Progenitor cell of endocrine pancreas (in vitro differentiated cells): ENCODE data around the gene PLAA. TPM values are rescaled to one million over a fixed set of nuclear protein-coding genes. Genes with fewer than 3 reads are reported as not detected.
A peak's percentile ranks its signal among the peaks of the same experiment; 100 is the strongest.
"Not testable (repeated sequence)": the region's sequence is repeated elsewhere in the genome, so short reads cannot be mapped to it uniquely, and the experiment has no call there.

Experiments used
- DNase-seq: peaks from one replicate; pipeline ENCODE4 v3.0.0; 2021; ENCODE audit warnings: low spot score; ENCODE audit not compliant: unreplicated experiment
- H3K27ac Mint-ChIP-seq: 2 replicates; pipeline ENCODE4 v1.8.0; 2021; ENCODE audit warnings: mild to moderate bottlenecking, moderate library complexity, mixed read lengths
- H3K27me3 Mint-ChIP-seq: 2 replicates; pipeline ENCODE4 v1.8.0; 2021; ENCODE audit warnings: mixed read lengths
- H3K36me3 Mint-ChIP-seq: 2 replicates; pipeline ENCODE4 v1.8.0; 2022; ENCODE audit warnings: mixed read lengths; ENCODE audit not compliant: insufficient read depth
- H3K4me1 Mint-ChIP-seq: 2 replicates; pipeline ENCODE4 v1.8.0; 2021; ENCODE audit warnings: low read depth, mixed read lengths
- H3K4me3 Mint-ChIP-seq: 2 replicates; pipeline ENCODE4 v1.8.0; 2021; ENCODE audit warnings: low read depth, mild to moderate bottlenecking, moderate library complexity, mixed read lengths
- H3K9me3 Mint-ChIP-seq: 2 replicates; pipeline ENCODE4 v1.8.0; 2021; ENCODE audit warnings: low read depth, mixed read lengths
- total RNA-seq: library from RNA; stranded (reverse); gene quantifications from 2 replicates; pipeline ENCODE4 v1.2.1, GENCODE V29; 2021
- TF ChIP-seq, protein P1 (sequence below): fragments of 200-600 bp; sonication (generic); IDR thresholded peaks from one replicate; pipeline ENCODE4 v1.5.0; 2021; ENCODE audit warnings: antibody characterized with exemption, mild to moderate bottlenecking; ENCODE audit not compliant: unreplicated experiment

PLAA gene
- total RNA-seq, 1 donor from 2014 or later: 46.6 TPM

DNA sequence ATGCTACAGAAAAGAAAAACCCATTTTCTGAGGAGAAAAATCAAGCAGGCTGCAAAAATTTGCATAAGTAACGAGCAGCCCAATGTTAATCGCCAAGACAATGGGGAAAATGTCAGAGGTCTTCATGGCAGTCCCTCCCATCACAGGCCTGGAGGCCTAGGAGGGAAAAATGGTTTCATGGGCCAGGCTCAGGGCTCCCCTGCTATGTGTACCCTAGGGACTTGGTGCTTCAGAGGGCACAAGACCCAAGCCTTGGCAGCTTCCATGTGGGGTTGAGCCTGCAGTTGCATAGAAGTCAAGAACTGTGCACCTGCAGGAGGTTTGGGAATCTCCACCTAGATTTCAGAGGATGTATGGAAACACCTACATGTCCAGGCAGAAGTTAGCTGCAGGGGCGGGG lies 64.9 kb downstream of the PLAA start:
- TF ChIP-seq, protein P1, sequence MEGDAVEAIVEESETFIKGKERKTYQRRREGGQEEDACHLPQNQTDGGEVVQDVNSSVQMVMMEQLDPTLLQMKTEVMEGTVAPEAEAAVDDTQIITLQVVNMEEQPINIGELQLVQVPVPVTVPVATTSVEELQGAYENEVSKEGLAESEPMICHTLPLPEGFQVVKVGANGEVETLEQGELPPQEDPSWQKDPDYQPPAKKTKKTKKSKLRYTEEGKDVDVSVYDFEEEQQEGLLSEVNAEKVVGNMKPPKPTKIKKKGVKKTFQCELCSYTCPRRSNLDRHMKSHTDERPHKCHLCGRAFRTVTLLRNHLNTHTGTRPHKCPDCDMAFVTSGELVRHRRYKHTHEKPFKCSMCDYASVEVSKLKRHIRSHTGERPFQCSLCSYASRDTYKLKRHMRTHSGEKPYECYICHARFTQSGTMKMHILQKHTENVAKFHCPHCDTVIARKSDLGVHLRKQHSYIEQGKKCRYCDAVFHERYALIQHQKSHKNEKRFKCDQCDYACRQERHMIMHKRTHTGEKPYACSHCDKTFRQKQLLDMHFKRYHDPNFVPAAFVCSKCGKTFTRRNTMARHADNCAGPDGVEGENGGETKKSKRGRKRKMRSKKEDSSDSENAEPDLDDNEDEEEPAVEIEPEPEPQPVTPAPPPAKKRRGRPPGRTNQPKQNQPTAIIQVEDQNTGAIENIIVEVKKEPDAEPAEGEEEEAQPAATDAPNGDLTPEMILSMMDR: no peak
- Mint-ChIP-seq H3K27me3 (no peaks in the 10 kb centered on the region), H3K27ac (no peak overlapping the region), H3K4me3 (no peak overlapping the region), H3K4me1 (no peaks in the 10 kb centered on the region), H3K9me3 (peaks cover 12% of the 10 kb centered on the region), H3K36me3 (peaks cover 50% of the 10 kb centered on the region)
- no peak for DNase-seq

- Mint-ChIP-seq H3K4me3 (no peak overlapping the region), H3K4me1 (no peaks in the 10 kb centered on the region), H3K27me3 (no peaks in the 10 kb centered on the region), H3K9me3 (peaks cover 12% of the 10 kb centered on the region), H3K36me3 (peaks cover 50% of the 10 kb centered on the region), H3K27ac (no peak overlapping the region)
- DNase-seq: no peak
- TF ChIP-seq, protein P1: no peak
These were observed 66.8 kb downstream of the PLAA start for GRCh38 chr9:26880262-26880661.

GRCh38 chr9:26875155-26875554 lies 71.9 kb downstream of the PLAA start:
- not testable (repeated sequence) for H3K4me1 Mint-ChIP-seq, H3K9me3 Mint-ChIP-seq, DNase-seq, H3K4me3 Mint-ChIP-seq, H3K27me3 Mint-ChIP-seq, H3K27ac Mint-ChIP-seq
- H3K36me3 Mint-ChIP-seq: peaks cover 19% of the 10 kb centered on the region

- Mint-ChIP-seq H3K27me3 (no peaks in the 10 kb centered on the region), H3K27ac (no peak overlapping the region), H3K36me3 (peaks cover 11% of the 10 kb centered on the region), H3K9me3 (no peaks in the 10 kb centered on the region), H3K4me1 (peaks cover 3% of the 10 kb centered on the region), H3K4me3 (no peak overlapping the region)
- DNase-seq: no peak
- TF ChIP-seq, protein P1: no peak
These were observed 76.8 kb downstream of the PLAA start for GRCh38 chr9:26870292-26870691.

DNA sequence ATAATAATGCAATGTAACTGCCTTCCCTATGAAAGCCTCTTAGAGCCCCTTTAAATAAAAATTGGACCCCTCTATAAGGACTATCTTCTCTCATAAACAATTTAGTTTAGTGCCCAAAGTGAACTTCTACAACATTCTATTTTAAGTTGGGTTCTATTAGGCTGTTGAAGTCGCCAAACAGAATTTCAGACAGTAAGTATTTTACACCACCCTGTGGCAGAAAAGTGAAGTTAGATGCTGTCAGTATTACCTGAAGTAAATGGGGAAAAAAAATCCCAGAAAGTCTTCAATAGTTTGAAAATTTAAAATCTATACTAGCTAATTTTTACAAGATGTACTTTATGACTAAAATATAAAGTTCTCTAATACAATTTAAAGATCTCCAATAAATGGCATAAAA lies 84.0 kb downstream of the PLAA start:
- TF ChIP-seq, protein P1: peak; percentile 55

GRCh38 chr9:26856413-26857032 lies 90.5 kb downstream of the PLAA start:
- Mint-ChIP-seq H3K27ac (no peak overlapping the region), H3K9me3 (no peaks in the 10 kb centered on the region), H3K4me1 (no peaks in the 10 kb centered on the region), H3K27me3 (no peaks in the 10 kb centered on the region), H3K4me3 (no peak overlapping the region), H3K36me3 (peaks cover 18% of the 10 kb centered on the region)
- TF ChIP-seq, protein P1: peak; percentile 69
- DNase-seq: no peak

More for the DNA sequence above, 84.0 kb downstream of the PLAA start:
- H3K27me3 Mint-ChIP-seq: no peaks in the 10 kb centered on the region
- H3K9me3 Mint-ChIP-seq: no peaks in the 10 kb centered on the region
- DNase-seq: no peak
- H3K36me3 Mint-ChIP-seq: peaks cover 6% of the 10 kb centered on the region
- no peak overlapping the region for H3K27ac Mint-ChIP-seq
- no peak overlapping the region for H3K4me3 Mint-ChIP-seq
- peaks cover 2% of the 10 kb centered on the region for H3K4me1 Mint-ChIP-seq
